Upper lobe of right lung (tissue), 1 donor: ENCODE data around the gene CMTM4. TPM values are rescaled to one million over a fixed set of nuclear protein-coding genes. Genes with fewer than 3 reads are reported as not detected.

Experiments used
- ATAC-seq: fragments of 200-7000 bp; cut with Tn5 transposase; one replicate; pipeline ENCODE4 v1.9.1; 2020; ENCODE audit warnings: mild to moderate bottlenecking, moderate library complexity
- DNase-seq: peaks from one replicate; pipeline ENCODE4 v3.0.0-alpha.2; 2020
- H3K27ac ChIP-seq: fragments of 200-600 bp; one replicate; pipeline ENCODE4 v1.8.0; 2022
- H3K27me3 ChIP-seq: fragments of 200-600 bp; one replicate; pipeline ENCODE4 v1.8.0; 2022; ENCODE audit warnings: mild to moderate bottlenecking
- H3K36me3 ChIP-seq: fragments of 200-600 bp; one replicate; pipeline ENCODE4 v1.8.0; 2022
- H3K4me1 ChIP-seq: fragments of 200-600 bp; one replicate; pipeline ENCODE4 v1.8.0; 2022
- H3K4me3 ChIP-seq: fragments of 200-600 bp; one replicate; pipeline ENCODE4 v1.8.0; 2022; ENCODE audit warnings: mild to moderate bottlenecking
- H3K9me3 ChIP-seq: fragments of 200-600 bp; one replicate; pipeline ENCODE4 v1.8.0; 2022
- intact Hi-C: fragments of 100-400 bp; cut with DNase I; formaldehyde crosslinking; loops from one replicate; pipeline ENCODE4 v1.11.0; 2022
- total RNA-seq: library from RNA; stranded (reverse); fragmentation: NEBNext Ultra II Directional; extraction: Animal tissue kit (Norgen Biotek cat#: 25700); gene quantifications from one replicate; pipeline ENCODE4 v1.2.1, GENCODE V29; 2021
- TF ChIP-seq, protein P1 (sequence below): fragments of 200-600 bp; IDR thresholded peaks from one replicate; pipeline ENCODE4 v1.8.0; 2022; ENCODE audit warnings: antibody characterized with exemption
- donor health status: DM: no; HTN: yes; CAD: no; lungs with severe emphysema.

Gene CMTM4
- total RNA-seq, 1 donor from 2014 or later = 58.0 TPM

DNA sequence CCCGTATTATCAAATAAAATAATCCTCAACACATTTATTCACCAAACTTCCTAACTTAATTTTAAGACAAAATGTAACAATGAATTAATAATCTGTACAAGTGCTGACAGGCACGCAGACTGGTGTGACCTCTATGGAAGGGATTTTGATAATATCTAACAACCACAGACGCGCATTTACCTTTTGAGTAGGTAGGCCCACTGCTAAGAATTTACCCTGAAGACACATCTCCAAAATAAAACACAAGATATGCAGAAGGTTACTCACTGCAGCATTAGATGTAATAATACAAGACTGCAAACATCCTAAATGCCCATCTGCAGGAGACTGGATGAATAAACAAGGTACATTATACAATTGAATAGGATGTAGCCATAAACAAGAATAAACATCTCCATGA, 22.7 kb upstream of the CMTM4 start:
- Histone ChIP-seq H3K27ac (no peak overlapping the region), H3K27me3 (no peaks in the 10 kb centered on the region), H3K36me3 (peaks cover 41% of the 10 kb centered on the region), H3K9me3 (no peaks in the 10 kb centered on the region), H3K4me1 (no peaks in the 10 kb centered on the region), H3K4me3 (no peak overlapping the region)
- DNase-seq (no peak), ATAC-seq (no peak)
- TF ChIP-seq, protein P1, sequence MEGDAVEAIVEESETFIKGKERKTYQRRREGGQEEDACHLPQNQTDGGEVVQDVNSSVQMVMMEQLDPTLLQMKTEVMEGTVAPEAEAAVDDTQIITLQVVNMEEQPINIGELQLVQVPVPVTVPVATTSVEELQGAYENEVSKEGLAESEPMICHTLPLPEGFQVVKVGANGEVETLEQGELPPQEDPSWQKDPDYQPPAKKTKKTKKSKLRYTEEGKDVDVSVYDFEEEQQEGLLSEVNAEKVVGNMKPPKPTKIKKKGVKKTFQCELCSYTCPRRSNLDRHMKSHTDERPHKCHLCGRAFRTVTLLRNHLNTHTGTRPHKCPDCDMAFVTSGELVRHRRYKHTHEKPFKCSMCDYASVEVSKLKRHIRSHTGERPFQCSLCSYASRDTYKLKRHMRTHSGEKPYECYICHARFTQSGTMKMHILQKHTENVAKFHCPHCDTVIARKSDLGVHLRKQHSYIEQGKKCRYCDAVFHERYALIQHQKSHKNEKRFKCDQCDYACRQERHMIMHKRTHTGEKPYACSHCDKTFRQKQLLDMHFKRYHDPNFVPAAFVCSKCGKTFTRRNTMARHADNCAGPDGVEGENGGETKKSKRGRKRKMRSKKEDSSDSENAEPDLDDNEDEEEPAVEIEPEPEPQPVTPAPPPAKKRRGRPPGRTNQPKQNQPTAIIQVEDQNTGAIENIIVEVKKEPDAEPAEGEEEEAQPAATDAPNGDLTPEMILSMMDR = no peak
- intact Hi-C loops = no loop called here

DNA sequence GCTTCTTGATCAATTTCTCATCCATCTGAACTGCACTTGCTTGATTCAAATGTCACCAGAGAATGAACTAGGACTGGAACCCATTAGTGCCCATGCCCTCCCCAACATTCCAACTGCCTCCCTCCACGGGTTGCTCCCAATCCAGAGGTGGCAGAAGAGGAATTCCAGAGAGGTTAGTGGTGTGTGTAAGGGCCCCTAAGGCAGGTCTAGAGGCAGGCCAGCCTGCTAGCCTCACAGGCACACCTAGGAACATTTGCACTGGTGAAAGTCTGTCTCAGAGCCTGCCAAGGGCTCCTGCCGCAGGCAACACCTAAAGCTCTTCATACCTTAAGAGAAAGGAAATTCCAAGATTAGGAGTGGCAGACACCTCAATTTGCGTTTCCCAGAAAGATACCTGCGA, 21.2 kb upstream of the CMTM4 start:
- ATAC-seq (peak; percentile 92), DNase-seq (no peak)
- no peak overlapping the region for H3K4me3 ChIP-seq
- TF ChIP-seq, protein P1 = no peak
- H3K4me1 ChIP-seq = no peaks in the 10 kb centered on the region
- no peaks in the 10 kb centered on the region for H3K27me3 ChIP-seq
- H3K9me3 ChIP-seq = no peaks in the 10 kb centered on the region
- peaks cover 26% of the 10 kb centered on the region for H3K36me3 ChIP-seq
- no peak overlapping the region for H3K27ac ChIP-seq
- intact Hi-C loops = no loop called here

- no peak for DNase-seq
- Histone ChIP-seq H3K9me3 (no peaks in the 10 kb centered on the region), H3K36me3 (peaks cover 20% of the 10 kb centered on the region), H3K4me3 (no peak overlapping the region), H3K4me1 (no peaks in the 10 kb centered on the region), H3K27ac (no peak overlapping the region), H3K27me3 (no peaks in the 10 kb centered on the region)
- intact Hi-C loops = no loop called here
- TF ChIP-seq, protein P1 = peak; percentile 50
- peak; percentile 77 for ATAC-seq
Measured at GRCh38 chr16:66717112-66717675, 20.7 kb upstream of the CMTM4 start.

DNA sequence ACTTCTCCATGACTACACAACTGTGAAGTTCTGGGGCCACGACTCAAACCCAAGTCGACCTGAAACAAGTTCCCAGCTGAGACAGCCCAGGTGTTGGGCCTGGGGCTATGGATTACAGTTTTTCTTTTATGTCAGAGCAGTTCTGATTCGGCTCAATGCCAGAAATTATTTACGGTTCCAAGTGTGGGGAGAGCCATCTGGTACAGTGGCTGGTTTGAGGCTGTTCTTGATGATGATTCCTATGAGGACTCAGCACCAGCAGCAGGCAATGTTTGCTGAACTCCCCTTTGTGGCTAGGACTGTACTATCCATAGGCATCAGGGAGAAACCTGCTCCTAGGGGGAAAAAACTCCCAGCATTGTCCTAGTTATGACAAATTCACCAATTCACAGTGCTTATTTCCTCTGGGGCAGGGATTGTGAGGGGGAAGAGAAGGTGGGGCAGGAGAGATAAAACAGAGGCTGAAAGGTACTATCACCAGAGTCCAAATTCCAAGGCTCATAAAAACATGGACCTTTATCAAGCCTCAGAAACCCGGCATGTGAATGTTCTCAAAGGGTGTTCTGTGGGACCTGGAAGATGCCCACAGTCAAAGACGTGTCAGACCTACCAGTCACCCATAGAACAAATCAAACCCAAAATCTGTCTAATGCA, 18.2 kb upstream of the CMTM4 start:
- H3K27ac ChIP-seq = no peak overlapping the region
- H3K9me3 ChIP-seq = no peaks in the 10 kb centered on the region
- TF ChIP-seq, protein P1 = no peak
- no peaks in the 10 kb centered on the region for H3K36me3 ChIP-seq
- ATAC-seq = no peak
- no peaks in the 10 kb centered on the region for H3K4me1 ChIP-seq
- no peak for DNase-seq
- no peaks in the 10 kb centered on the region for H3K27me3 ChIP-seq
- intact Hi-C loops = no loop called here
- H3K4me3 ChIP-seq = no peak overlapping the region

DNA sequence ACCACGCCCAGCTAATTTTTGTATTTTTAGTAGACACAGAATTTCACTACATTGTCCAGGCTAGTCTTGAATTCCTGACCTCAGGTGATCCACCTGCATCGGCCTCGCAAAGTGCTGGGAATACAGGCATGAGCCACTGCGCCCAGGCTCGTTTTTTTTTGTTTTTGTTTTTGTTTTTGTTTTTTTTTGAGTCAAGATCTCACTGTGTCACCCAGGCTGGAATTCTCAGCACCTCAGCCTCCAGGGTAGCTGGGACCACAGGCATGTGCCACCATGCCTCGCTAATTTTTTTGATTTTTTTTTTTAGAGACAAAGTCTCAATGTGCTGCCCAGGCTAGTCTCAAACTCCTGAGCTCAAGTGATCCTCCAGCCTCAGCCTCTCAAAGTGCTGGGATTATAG, 17.5 kb upstream of the CMTM4 start:
- ATAC-seq (no peak), DNase-seq (no peak)
- intact Hi-C loops = no loop called here
- no peak overlapping the region for H3K4me3 ChIP-seq
- H3K27me3 ChIP-seq = no peaks in the 10 kb centered on the region
- TF ChIP-seq, protein P1 = no peak
- H3K4me1 ChIP-seq = no peaks in the 10 kb centered on the region
- H3K9me3 ChIP-seq = no peaks in the 10 kb centered on the region
- H3K36me3 ChIP-seq = no peaks in the 10 kb centered on the region
- no peak overlapping the region for H3K27ac ChIP-seq
